MM.1S (cell line): Measurements from ENCODE around the gene PPTC7.

Source experiments
- CTCF ChIP-seq: fragments of 300-600 bp; sonication (generic); IDR thresholded peaks from 2 replicates; pipeline ENCODE4 v1.5.1; 2016; ENCODE audit warnings: antibody characterized with exemption, low read length, mixed read lengths
- EZH2 ChIP-seq: fragments of 300-600 bp; sonication (generic); optimal IDR thresholded peaks from 2 replicates; pipeline ENCODE3; 2017; ENCODE audit warnings: low read depth, mild to moderate bottlenecking, antibody characterized with exemption, low read length, mixed read lengths

GRCh38 chr12:110513842-110514241 lies 69.3 kb downstream of the PPTC7 start:
- TF ChIP-seq CTCF (no peak), EZH2 (no peak)
